ENCODE measurements around the gene FAM13A.

DNA sequence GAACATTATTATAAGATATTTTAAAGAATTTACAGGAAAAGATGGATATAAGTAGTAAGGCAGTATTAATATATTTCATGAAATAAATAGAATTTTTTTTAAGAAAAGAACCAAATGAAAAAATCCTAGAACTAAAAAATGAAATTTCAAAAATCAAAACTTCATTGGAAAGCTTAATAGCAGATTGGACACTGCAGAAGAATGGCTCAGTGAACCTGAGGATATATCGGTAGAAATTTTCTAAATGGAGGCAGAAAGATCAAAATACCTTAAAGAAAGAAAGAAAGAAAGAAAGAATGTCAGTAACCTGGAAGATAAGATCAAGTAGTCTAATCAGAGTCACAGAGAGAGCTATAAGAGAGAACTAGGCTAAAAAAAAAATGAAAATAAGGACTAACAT, 21.3 kb upstream of the FAM13A start:
- TF ChIP-seq, protein P1, sequence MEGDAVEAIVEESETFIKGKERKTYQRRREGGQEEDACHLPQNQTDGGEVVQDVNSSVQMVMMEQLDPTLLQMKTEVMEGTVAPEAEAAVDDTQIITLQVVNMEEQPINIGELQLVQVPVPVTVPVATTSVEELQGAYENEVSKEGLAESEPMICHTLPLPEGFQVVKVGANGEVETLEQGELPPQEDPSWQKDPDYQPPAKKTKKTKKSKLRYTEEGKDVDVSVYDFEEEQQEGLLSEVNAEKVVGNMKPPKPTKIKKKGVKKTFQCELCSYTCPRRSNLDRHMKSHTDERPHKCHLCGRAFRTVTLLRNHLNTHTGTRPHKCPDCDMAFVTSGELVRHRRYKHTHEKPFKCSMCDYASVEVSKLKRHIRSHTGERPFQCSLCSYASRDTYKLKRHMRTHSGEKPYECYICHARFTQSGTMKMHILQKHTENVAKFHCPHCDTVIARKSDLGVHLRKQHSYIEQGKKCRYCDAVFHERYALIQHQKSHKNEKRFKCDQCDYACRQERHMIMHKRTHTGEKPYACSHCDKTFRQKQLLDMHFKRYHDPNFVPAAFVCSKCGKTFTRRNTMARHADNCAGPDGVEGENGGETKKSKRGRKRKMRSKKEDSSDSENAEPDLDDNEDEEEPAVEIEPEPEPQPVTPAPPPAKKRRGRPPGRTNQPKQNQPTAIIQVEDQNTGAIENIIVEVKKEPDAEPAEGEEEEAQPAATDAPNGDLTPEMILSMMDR (IDR thresholded peaks at IDR 0.05), result no peak
- TF ChIP-seq POLR2A (IDR thresholded peaks at IDR 0.05), result no peak

Measured in esophagus squamous epithelium (tissue), 4 donors.